Coronary artery (tissue), 2 donors: Measurements from ENCODE around the gene SCT.

Source experiments
- DNase-seq: peaks from one replicate; pipeline ENCODE4 v3.0.0-alpha.2; 2017; ENCODE audit warnings: low spot score
- H3K27ac ChIP-seq, 2 donors: fragments of 200-600 bp; sonication (generic); one replicate each; pipeline ENCODE4 v1.5.1; 2016 to 2019
- H3K4me3 ChIP-seq: fragments of 200-600 bp; sonication (generic); 2 replicates; pipeline ENCODE4 v1.5.1; 2016; ENCODE audit warnings: mild to moderate bottlenecking, moderate library complexity
- CTCF ChIP-seq: fragments of 200-600 bp; sonication (generic); IDR thresholded peaks from one replicate; pipeline ENCODE4 v1.5.1; 2019; ENCODE audit warnings: antibody characterized with exemption

Gene SCT, protein sequence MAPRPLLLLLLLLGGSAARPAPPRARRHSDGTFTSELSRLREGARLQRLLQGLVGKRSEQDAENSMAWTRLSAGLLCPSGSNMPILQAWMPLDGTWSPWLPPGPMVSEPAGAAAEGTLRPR

GRCh38 chr11:626475-627307 lies at the start of gene SCT:
Gene SCT (minus strand): TSS chr11:627181. CDS start chr11:627143, 38 bp downstream.
- Histone ChIP-seq H3K27ac (no peak within 1 kb of the TSS), H3K4me3 (no peak within 1 kb of the TSS)
- TF ChIP-seq CTCF: no peak
- peak; percentile 72 for DNase-seq

DNA sequence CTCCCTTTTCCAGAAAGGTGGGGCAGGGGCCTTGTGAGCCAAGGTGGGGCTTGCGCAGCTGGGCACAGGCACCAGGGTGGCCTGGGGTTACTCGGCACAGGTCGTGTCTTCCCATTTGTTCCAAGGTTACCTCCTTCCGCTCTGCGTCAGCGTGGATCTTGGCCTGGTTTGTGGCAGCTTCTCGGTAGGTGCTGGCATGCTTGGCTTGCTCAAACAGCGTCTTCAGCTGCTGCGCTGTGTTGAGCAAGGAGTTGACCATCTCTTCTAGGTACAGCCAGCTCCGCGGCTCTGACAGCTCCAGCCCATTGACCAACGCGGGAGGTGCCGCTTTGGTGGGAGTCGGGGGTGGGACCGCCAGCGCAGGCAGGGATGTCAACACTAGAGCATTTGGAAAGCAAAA lies 47.4 kb upstream of the SCT start:
- TF ChIP-seq CTCF: no peak
- no peak overlapping the region for H3K27ac ChIP-seq
- H3K4me3 ChIP-seq: no peak overlapping the region
- no peak for DNase-seq

DNA sequence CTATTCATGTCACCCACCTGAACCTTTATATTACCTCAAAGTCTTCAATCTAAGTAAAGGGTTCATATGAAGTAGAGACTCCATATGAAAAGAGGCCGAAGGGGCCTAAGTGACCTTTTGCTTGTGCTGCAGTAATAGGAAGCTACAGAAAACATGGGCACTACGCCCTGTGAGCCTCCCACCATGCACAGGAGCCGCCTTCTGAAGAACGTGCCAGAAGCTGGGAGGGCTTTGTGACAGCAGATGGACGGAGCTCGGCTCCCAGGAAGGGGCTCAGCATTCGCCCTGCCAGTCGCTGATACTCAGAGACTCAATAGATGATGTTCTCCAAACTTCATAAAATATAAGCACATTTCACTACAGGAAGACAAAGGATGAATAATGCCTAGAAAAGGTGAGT lies 46.9 kb upstream of the SCT start:
- TF ChIP-seq CTCF: no peak
- no peak overlapping the region for H3K27ac ChIP-seq
- no peak for DNase-seq
- no peak overlapping the region for H3K4me3 ChIP-seq

DNA sequence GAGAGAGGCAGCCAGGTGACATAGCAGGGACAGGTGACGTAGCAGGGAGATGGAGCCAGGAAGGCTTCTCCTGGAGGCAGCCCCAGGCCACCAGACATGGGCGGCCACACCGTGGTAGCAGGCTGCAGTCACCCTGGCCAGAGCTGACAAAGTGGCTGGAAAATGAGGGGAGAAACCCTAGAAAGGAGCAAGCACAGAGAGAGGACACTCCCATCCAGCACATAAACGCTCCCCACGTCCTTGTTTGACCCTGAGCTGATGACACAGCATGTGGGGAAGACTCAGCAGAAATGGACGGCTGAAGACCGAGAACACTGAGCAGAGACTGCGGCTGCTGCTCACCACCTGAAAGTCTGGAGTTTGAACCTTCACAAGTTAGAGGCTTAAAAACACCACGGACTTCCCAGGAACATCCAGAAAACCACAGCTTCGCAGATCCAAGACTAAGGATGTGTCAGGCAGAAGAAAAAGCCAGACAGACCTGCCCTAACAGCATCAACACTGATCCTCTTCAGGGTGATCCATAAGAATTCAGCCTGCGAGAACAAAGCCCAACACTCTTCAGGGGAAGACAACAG lies 38.8 kb upstream of the SCT start:
- H3K27ac ChIP-seq: peak overlapping the region in 1 of 2 donors; percentile 2
- DNase-seq: no peak
- no peak for TF ChIP-seq CTCF

GRCh38 chr11:665062-665703 lies 38.2 kb upstream of the SCT start:
- DNase-seq: no peak
- Histone ChIP-seq H3K27ac (peak overlapping the region in 1 of 2 donors; percentile 2), H3K4me3 (no peak overlapping the region)
- TF ChIP-seq CTCF: no peak

More for the DNA sequence above, 38.8 kb upstream of the SCT start:
- H3K4me3 ChIP-seq: no peak overlapping the region

GRCh38 chr11:662689-663274 lies 35.8 kb upstream of the SCT start:
- no peak overlapping the region for H3K27ac ChIP-seq
- peak; percentile 64 for TF ChIP-seq CTCF
- H3K4me3 ChIP-seq: no peak overlapping the region
- no peak for DNase-seq
